ENCODE measurements around the gene SH3BP2. TPM values are rescaled to one million over a fixed set of nuclear protein-coding genes. Genes with fewer than 3 reads are reported as not detected.
A peak's percentile ranks its signal among the peaks of the same experiment; 100 is the strongest.

Gene SH3BP2
- total RNA-seq, 1 experiment from 2014 or later: 28.1 TPM

DNA sequence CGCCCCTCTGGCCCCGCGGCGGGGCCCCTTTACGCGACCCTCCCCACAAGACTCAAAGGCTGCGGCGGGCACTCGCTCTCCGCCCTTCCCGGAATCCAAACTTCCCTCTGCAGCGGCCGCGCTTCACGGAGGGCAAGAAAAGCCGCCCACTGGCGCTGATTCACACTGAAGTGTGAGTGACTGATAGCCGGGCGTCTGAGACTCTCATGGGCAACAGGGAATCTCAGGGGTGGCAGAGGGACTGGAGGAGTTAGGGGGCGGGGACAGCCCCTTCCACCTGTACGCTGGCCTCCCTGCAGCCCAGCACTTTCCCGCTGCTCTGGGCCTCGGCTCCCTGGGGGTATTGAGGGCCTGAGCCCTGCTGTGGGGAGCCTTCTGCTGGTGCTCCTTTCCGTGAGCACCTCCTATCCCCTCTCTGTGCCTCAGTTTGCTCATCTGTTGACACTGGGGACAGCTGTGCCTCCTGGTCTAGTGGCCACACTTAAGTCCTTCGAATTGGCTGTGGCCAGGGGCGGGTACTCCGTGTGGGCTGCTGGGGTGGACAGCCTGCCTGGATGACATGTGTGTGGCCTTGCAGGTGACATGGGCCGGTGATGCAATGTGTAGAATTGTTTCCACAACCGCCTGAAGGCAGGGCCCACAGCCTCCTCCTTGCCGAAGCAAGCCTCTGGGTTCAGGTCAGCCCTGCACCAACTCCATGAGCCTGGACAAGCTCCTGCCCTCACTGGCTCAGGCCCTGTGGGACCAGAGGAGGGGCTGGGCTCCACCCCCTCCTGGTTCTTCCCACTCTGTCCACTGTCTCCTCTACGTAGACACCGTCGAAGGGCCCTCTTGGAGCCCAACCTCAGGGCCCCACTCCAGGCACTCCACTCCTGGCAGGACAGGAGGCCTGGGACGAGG, 951 bp downstream of the SH3BP2 start:
- Histone ChIP-seq H3K9me3 (replicated peaks) (no peaks in the 10 kb centered on the region), H3K4me3 (peak overlapping the region; percentile 45), H3K27me3 (no peaks in the 10 kb centered on the region), H3K27ac (no peak overlapping the region), H3K36me3 (no peaks in the 10 kb centered on the region), H3K4me1 (peaks cover 31% of the 10 kb centered on the region)
- peak in 1 of 2 experiments; percentile 21 for DNase-seq

GRCh38 chr4:2794486-2795299, 1.8 kb downstream of the SH3BP2 start:
- Histone ChIP-seq H3K27ac (no peak overlapping the region), H3K9me3 (replicated peaks) (no peaks in the 10 kb centered on the region), H3K4me1 (peaks cover 40% of the 10 kb centered on the region), H3K4me3 (no peak overlapping the region), H3K27me3 (no peaks in the 10 kb centered on the region), H3K36me3 (no peaks in the 10 kb centered on the region)
- peak in 1 of 2 experiments; percentile 13 for DNase-seq

DNA sequence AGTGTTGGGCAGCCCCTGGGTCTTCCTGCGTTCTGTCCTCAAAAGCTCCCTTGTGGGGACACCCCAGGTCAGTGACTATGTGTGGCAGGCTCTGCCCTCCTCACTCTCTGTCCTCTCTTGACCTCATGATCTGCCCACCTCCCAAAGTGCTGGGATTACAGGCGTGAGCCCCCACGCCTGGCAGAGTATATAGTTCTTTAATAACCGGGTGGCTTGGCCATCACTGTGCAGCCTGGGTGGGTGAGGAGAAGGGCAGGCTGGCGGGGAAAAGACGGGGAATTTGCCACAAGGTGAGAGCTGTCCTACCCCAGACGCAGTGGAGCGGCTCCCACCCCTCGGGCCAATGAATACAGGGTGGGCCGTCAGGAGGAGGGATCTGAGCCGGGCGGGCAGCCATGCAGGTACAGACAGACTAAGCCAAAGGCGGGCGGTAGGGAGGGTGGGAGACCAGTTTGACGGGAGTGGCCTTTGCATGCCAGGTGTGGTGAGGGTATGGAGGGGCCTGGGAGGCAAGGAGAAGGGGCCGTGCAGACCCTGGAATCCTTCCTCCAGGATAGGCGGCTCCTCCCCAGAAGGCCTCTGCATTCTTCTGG, 2.5 kb downstream of the SH3BP2 start:
- Histone ChIP-seq H3K36me3 (no peaks in the 10 kb centered on the region), H3K4me1 (peaks cover 39% of the 10 kb centered on the region), H3K9me3 (replicated peaks) (no peaks in the 10 kb centered on the region), H3K27ac (no peak overlapping the region), H3K4me3 (no peak overlapping the region), H3K27me3 (no peaks in the 10 kb centered on the region)
- no peak for DNase-seq

GRCh38 chr4:2795893-2796848, 3.3 kb downstream of the SH3BP2 start:
- Histone ChIP-seq H3K27ac (no peak overlapping the region), H3K4me1 (peaks cover 46% of the 10 kb centered on the region)

DNA sequence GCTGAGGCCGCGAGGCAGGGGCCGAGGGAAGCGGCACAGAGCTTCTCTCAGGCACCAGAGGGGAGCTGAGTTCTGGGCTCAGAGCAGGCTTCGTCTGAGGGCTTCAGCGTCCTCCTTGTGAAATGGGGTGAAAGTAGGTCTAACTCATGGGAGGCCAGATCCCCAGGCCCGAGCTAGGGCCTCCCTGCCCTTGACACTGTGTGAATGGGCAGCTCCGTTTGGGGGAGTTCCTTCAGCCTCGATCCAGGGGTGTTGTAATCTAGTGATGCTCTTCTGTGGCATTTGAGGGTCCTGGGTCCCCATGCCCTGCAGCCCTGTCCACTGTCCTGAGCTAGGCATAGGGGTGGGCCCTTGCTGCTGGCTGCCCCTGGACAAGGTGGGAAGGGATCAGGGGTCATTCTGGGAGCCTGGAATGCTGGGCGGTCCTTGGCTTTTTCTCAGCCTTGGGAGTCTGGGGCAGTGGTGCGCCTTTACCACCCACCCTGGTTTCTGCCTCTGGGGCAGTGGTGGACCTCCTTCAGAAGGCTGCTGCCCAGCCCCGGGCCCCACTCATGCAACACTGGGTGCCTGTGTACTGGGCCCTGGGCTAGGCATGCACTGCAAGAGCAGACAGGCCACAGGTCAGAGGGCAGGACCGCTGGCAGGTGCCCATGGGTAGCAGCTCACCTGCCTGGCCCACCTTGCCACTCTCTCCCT, 4.1 kb downstream of the SH3BP2 start:
- H3K36me3 ChIP-seq: no peaks in the 10 kb centered on the region
- no peak overlapping the region for H3K4me3 ChIP-seq
- H3K4me1 ChIP-seq: peaks cover 52% of the 10 kb centered on the region
- no peaks in the 10 kb centered on the region for H3K9me3 ChIP-seq (replicated peaks)
- no peaks in the 10 kb centered on the region for H3K27me3 ChIP-seq
- no peak overlapping the region for H3K27ac ChIP-seq
- DNase-seq: no peak

More at GRCh38 chr4:2795893-2796848, 3.3 kb downstream of the SH3BP2 start:
- Histone ChIP-seq H3K36me3 (no peaks in the 10 kb centered on the region), H3K4me3 (no peak overlapping the region), H3K27me3 (no peaks in the 10 kb centered on the region), H3K9me3 (replicated peaks) (no peaks in the 10 kb centered on the region)
- peak; percentile 60 to 64 for DNase-seq

DNA sequence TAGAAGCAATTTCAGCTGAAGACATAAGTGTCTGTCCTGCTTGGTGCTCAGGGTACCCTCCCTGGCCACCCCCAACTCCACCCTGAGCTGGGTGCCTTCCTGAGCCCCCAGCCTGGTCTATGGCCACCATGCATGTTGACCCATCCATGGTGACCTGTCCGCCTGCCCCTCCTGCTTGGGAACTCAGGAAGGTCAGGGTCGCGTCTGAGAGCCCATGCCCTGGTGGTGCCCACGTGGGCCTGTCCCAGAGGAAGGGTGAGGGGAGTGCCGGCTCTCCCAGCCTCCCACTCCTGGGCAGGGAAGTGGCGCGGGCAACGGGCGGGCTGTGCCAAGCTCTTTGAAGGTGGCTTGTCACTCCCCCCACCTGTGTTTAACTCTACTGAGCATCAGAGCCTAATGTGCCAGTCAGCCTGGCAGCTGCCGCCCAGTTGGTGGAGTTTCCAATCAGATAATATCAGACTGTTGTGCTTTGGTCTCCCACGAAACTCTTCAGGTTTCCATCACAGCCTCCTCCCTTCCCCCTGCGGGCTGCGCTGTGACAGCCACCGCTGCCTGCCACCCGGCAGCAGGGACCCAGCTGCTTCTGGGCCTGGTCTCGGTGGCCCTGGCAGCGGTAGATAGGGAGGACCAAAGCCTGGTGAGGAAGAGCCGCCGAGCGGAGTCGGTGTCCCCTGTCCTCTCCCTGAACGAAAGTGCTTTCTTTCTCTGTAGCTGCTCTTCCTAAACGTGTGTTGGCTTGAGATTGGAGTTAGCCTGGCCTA, 4.8 kb downstream of the SH3BP2 start:
- peaks cover 58% of the 10 kb centered on the region for H3K4me1 ChIP-seq

GRCh38 chr4:2798399-2799223, 5.7 kb downstream of the SH3BP2 start:
- no peak overlapping the region for H3K27ac ChIP-seq
- no peak overlapping the region; the same call in 1 of the 2 replicates for H3K4me3 ChIP-seq
- H3K9me3 ChIP-seq (replicated peaks): no peaks in the 10 kb centered on the region
- peak; percentile 75 to 80 for DNase-seq
- no peaks in the 10 kb centered on the region for H3K27me3 ChIP-seq
- H3K4me1 ChIP-seq: peaks cover 65% of the 10 kb centered on the region
- no peaks in the 10 kb centered on the region for H3K36me3 ChIP-seq

More for the DNA sequence above, 4.8 kb downstream of the SH3BP2 start:
- H3K4me3 ChIP-seq: no peak overlapping the region
- H3K27ac ChIP-seq: no peak overlapping the region
- no peaks in the 10 kb centered on the region for H3K9me3 ChIP-seq (replicated peaks)
- no peak for DNase-seq
- no peaks in the 10 kb centered on the region for H3K36me3 ChIP-seq
- H3K27me3 ChIP-seq: no peaks in the 10 kb centered on the region

GRCh38 chr4:2799224-2799911, 6.5 kb downstream of the SH3BP2 start:
- H3K36me3 ChIP-seq: no peaks in the 10 kb centered on the region
- DNase-seq: peak in 1 of 2 experiments; percentile 12
- no peak overlapping the region; the same call in 1 of the 2 replicates for H3K4me3 ChIP-seq
- no peak overlapping the region for H3K27ac ChIP-seq
- H3K9me3 ChIP-seq (replicated peaks): no peaks in the 10 kb centered on the region
- no peaks in the 10 kb centered on the region for H3K27me3 ChIP-seq
- peaks cover 62% of the 10 kb centered on the region for H3K4me1 ChIP-seq

- Histone ChIP-seq H3K4me1 (peaks cover 58% of the 10 kb centered on the region), H3K36me3 (no peaks in the 10 kb centered on the region), H3K27me3 (no peaks in the 10 kb centered on the region), H3K9me3 (replicated peaks) (no peaks in the 10 kb centered on the region), H3K4me3 (peak overlapping the region; percentile 29), H3K27ac (peak overlapping the region; percentile 68; the same call in 1 of the 2 replicates)
- peak; percentile 37 to 38 for DNase-seq
Measured at GRCh38 chr4:2799971-2800690, 7.2 kb downstream of the SH3BP2 start.

- DNase-seq: peak; percentile 90 to 93
- no peaks in the 10 kb centered on the region for H3K9me3 ChIP-seq (replicated peaks)
- H3K36me3 ChIP-seq: no peaks in the 10 kb centered on the region
- no peaks in the 10 kb centered on the region for H3K27me3 ChIP-seq
- peak overlapping the region; percentile 29 for H3K4me3 ChIP-seq
- peak overlapping the region; percentile 68 for H3K27ac ChIP-seq
- peaks cover 58% of the 10 kb centered on the region for H3K4me1 ChIP-seq
Measured at GRCh38 chr4:2800691-2801596, 8.1 kb downstream of the SH3BP2 start.
